HEK293 (cell line): ENCODE data around the gene TLR9.

ENCODE experiments used
- CTCF ChIA-PET: fragments of 350-600 bp; formaldehyde crosslinking; extraction: SDS; loops from one replicate; lab custom pipeline; 2021; ENCODE audit warnings: antibody characterized with exemption; lab: Yijun Ruan, JAX
- POLR2A ChIA-PET: fragments of 300-600 bp; formaldehyde crosslinking; extraction: SDS; loops from one replicate; lab custom pipeline; 2020; ENCODE audit warnings: antibody characterized with exemption, inconsistent platforms; lab: Yijun Ruan, JAX
- H3K27ac ChIP-seq: fragments of 200-500 bp; sonication (Bioruptor generic); 2 replicates; pipeline ENCODE4 v1.5.1; 2014; ENCODE audit warnings: low read depth, low read length, control low read depth, inconsistent platforms; ENCODE audit errors: extremely low read depth
- H3K36me3 ChIP-seq, 2 experiments: fragments of 200-500 bp in 1 of 2; sonication (Bioruptor generic) in 1 of 2; 1 replicate in 1 of 2; 2 replicates in 1 of 2; pipeline ENCODE4 v1.5.1; 2014 to 2017; ENCODE audit warnings: inconsistent platforms in 2 of 2, low read length in 2 of 2; ENCODE audit not compliant: control insufficient read depth in 2 of 2, insufficient read depth in 1 of 2
- H3K4me1 ChIP-seq: fragments of 200-500 bp; sonication (Bioruptor generic); 2 replicates; pipeline ENCODE4 v1.5.1; 2014; ENCODE audit warnings: mild to moderate bottlenecking, low read length, inconsistent platforms; ENCODE audit not compliant: control insufficient read depth, insufficient read depth
- H3K4me3 ChIP-seq: 2 replicates; pipeline ENCODE4 v1.5.1; 2011; ENCODE audit warnings: low read depth, mild to moderate bottlenecking, control low read depth, low read length, moderate library complexity
- H3K9me3 ChIP-seq: fragments of 200-500 bp; sonication (Bioruptor generic); 2 replicates; pipeline ENCODE4 v1.5.1; 2014; ENCODE audit warnings: low read depth, low read length, inconsistent platforms; ENCODE audit not compliant: control insufficient read depth, insufficient read depth
- BCL11A ChIP-seq: fragments of 450-650 bp; formaldehyde crosslinking; IDR thresholded peaks from 2 replicates; pipeline ENCODE4 v1.5.1; 2016; ENCODE audit warnings: low read depth, missing biosample characterization, missing genetic modification characterization
- BCL11B ChIP-seq: fragments of 450-650 bp; formaldehyde crosslinking; IDR thresholded peaks from 2 replicates; pipeline ENCODE4 v1.5.1; 2016; ENCODE audit warnings: low read depth, missing biosample characterization, missing genetic modification characterization
- GFI1B ChIP-seq: fragments of 450-650 bp; formaldehyde crosslinking; IDR thresholded peaks from 2 replicates; pipeline ENCODE4 v1.5.1; 2016; ENCODE audit warnings: missing biosample characterization, missing genetic modification characterization
- GLI4 ChIP-seq: fragments of 450-650 bp; formaldehyde crosslinking; IDR thresholded peaks from 2 replicates; pipeline ENCODE4 v1.5.1; 2016; ENCODE audit warnings: missing biosample characterization, missing genetic modification characterization
- MZF1 ChIP-seq: fragments of 450-650 bp; formaldehyde crosslinking; IDR thresholded peaks from 2 replicates; pipeline ENCODE4 v1.5.1; 2017; ENCODE audit warnings: missing biosample characterization, missing genetic modification characterization, borderline replicate concordance
- OVOL3 ChIP-seq: fragments of 450-650 bp; formaldehyde crosslinking; IDR thresholded peaks from 2 replicates; pipeline ENCODE4 v1.5.1; 2016; ENCODE audit warnings: missing biosample characterization, missing genetic modification characterization
- SCRT1 ChIP-seq: fragments of 450-650 bp; formaldehyde crosslinking; IDR thresholded peaks from 2 replicates; pipeline ENCODE4 v1.5.1; 2016; ENCODE audit warnings: missing biosample characterization, missing genetic modification characterization, borderline replicate concordance
- SCRT2 ChIP-seq: fragments of 450-650 bp; formaldehyde crosslinking; IDR thresholded peaks from 2 replicates; pipeline ENCODE4 v1.5.1; 2016; ENCODE audit warnings: missing biosample characterization, missing genetic modification characterization
- SETDB1 ChIP-seq: IDR thresholded peaks from one replicate; pipeline ENCODE4 v1.6.1; 2017; ENCODE audit warnings: mild to moderate bottlenecking, low read length, moderate library complexity, mixed read lengths; ENCODE audit not compliant: insufficient read length
- TRIM28 ChIP-seq: IDR thresholded peaks from 2 replicates; pipeline ENCODE4 v1.6.1; 2011; ENCODE audit warnings: low read length, control low read depth, borderline replicate concordance
- ZBTB26 ChIP-seq: fragments of 450-650 bp; formaldehyde crosslinking; optimal IDR thresholded peaks from 2 replicates; pipeline ENCODE3; 2016; ENCODE audit warnings: missing biosample characterization, mild to moderate bottlenecking, missing genetic modification characterization
- ZFP41 ChIP-seq: fragments of 450-650 bp; formaldehyde crosslinking; IDR thresholded peaks from 2 replicates; pipeline ENCODE4 v1.5.1; 2016; ENCODE audit warnings: missing biosample characterization, missing genetic modification characterization, borderline replicate concordance
- ZIC2 ChIP-seq: fragments of 450-650 bp; formaldehyde crosslinking; IDR thresholded peaks from 2 replicates; pipeline ENCODE4 v1.5.1; 2016; ENCODE audit warnings: missing biosample characterization, missing genetic modification characterization
- ZNF112 ChIP-seq: fragments of 450-650 bp; formaldehyde crosslinking; IDR thresholded peaks from 2 replicates; pipeline ENCODE4 v1.5.0; 2017; ENCODE audit warnings: missing biosample characterization, missing genetic modification characterization
- ZNF140 ChIP-seq: fragments of 450-650 bp; formaldehyde crosslinking; IDR thresholded peaks from 2 replicates; pipeline ENCODE4 v1.5.1; 2016; ENCODE audit warnings: missing biosample characterization, missing genetic modification characterization
- ZNF2 ChIP-seq: fragments of 450-650 bp; formaldehyde crosslinking; IDR thresholded peaks from 2 replicates; pipeline ENCODE4 v1.5.1; 2016; ENCODE audit warnings: missing biosample characterization, missing genetic modification characterization
- ZNF223 ChIP-seq: fragments of 450-650 bp; formaldehyde crosslinking; IDR thresholded peaks from 2 replicates; pipeline ENCODE4 v1.5.1; 2016; ENCODE audit warnings: missing biosample characterization, missing genetic modification characterization
- ZNF266 ChIP-seq: fragments of 450-650 bp; formaldehyde crosslinking; IDR thresholded peaks from 2 replicates; pipeline ENCODE4 v1.5.1; 2016; ENCODE audit warnings: missing biosample characterization, missing genetic modification characterization, low read depth
- ZNF274 ChIP-seq, 2 experiments: fragments of 200-500 bp in 1 of 2; fragments of 450-650 bp in 1 of 2; sonication (Bioruptor generic) in 1 of 2; formaldehyde crosslinking in 1 of 2; IDR thresholded peaks; 2 replicates each; pipeline versions ENCODE4 v1.5.1 to v1.6.1; 2014 to 2016; ENCODE audit warnings: borderline replicate concordance in 1 of 2, inconsistent platforms in 1 of 2, low read length in 1 of 2, missing biosample characterization in 1 of 2, missing genetic modification characterization in 1 of 2
- ZNF311 ChIP-seq: fragments of 450-650 bp; formaldehyde crosslinking; IDR thresholded peaks from 2 replicates; pipeline ENCODE4 v1.5.1; 2017; ENCODE audit warnings: missing biosample characterization, missing genetic modification characterization, borderline replicate concordance
- ZNF398 ChIP-seq: fragments of 450-650 bp; formaldehyde crosslinking; IDR thresholded peaks from 2 replicates; pipeline ENCODE4 v1.5.1; 2017; ENCODE audit warnings: missing biosample characterization, missing genetic modification characterization
- ZNF48 ChIP-seq: fragments of 450-650 bp; formaldehyde crosslinking; IDR thresholded peaks from 2 replicates; pipeline ENCODE4 v1.5.1; 2016; ENCODE audit warnings: missing biosample characterization, missing genetic modification characterization
- ZNF488 ChIP-seq: fragments of 450-650 bp; formaldehyde crosslinking; IDR thresholded peaks from 2 replicates; pipeline ENCODE4 v1.5.1; 2016; ENCODE audit warnings: missing biosample characterization, missing genetic modification characterization
- ZNF529 ChIP-seq: fragments of 450-650 bp; formaldehyde crosslinking; IDR thresholded peaks from 2 replicates; pipeline ENCODE4 v1.5.1; 2017; ENCODE audit warnings: missing genetic modification characterization, missing biosample characterization; ENCODE audit not compliant: insufficient replicate concordance
- ZNF530 ChIP-seq: fragments of 450-650 bp; formaldehyde crosslinking; IDR thresholded peaks from 2 replicates; pipeline ENCODE4 v1.5.1; 2016; ENCODE audit warnings: low read depth, missing biosample characterization, missing genetic modification characterization
- ZNF580 ChIP-seq: fragments of 450-650 bp; formaldehyde crosslinking; IDR thresholded peaks from 2 replicates; pipeline ENCODE4 v1.5.1; 2016; ENCODE audit warnings: missing biosample characterization, missing genetic modification characterization
- ZNF600 ChIP-seq: fragments of 450-650 bp; formaldehyde crosslinking; IDR thresholded peaks from 2 replicates; pipeline ENCODE4 v1.5.1; 2016; ENCODE audit warnings: missing biosample characterization, missing genetic modification characterization
- ZNF621 ChIP-seq: fragments of 450-650 bp; formaldehyde crosslinking; IDR thresholded peaks from 2 replicates; pipeline ENCODE4 v1.5.1; 2017; ENCODE audit warnings: missing biosample characterization, missing genetic modification characterization
- ZNF692 ChIP-seq: fragments of 450-650 bp; formaldehyde crosslinking; IDR thresholded peaks from 2 replicates; pipeline ENCODE4 v1.5.1; 2016; ENCODE audit warnings: missing biosample characterization, missing genetic modification characterization
- ZNF792 ChIP-seq: fragments of 450-650 bp; formaldehyde crosslinking; IDR thresholded peaks from 2 replicates; pipeline ENCODE4 v1.5.1; 2016; ENCODE audit warnings: missing biosample characterization, missing genetic modification characterization

Gene TLR9

GRCh38 chr3:52172262-52172757, 53.1 kb downstream of the TLR9 start:
- H3K4me3 ChIP-seq, result no peak overlapping the region
- no peaks in the 10 kb centered on the region for H3K9me3 ChIP-seq
- no peaks in the 10 kb centered on the region for H3K36me3 ChIP-seq
- CTCF ChIA-PET, result interaction anchor here (1.2 kb wide), 1 partner anchor 48 kb away, joined by 3 read pairs; no protein-coding TSS in a partner anchor
- H3K4me1 ChIP-seq, result no peaks in the 10 kb centered on the region
- TF ChIP-seq ZNF488 (no peak), BCL11B (tag by site-specific recombination) (no peak), ZNF311 (tag by site-specific recombination) (no peak), TRIM28 (no peak), MZF1 (no peak), ZNF274 (IDR thresholded peaks at IDR 0.05; ENCODE audit: low read length) (no peak), ZNF274 (tag by site-specific recombination; IDR thresholded peaks at IDR 0.05; ENCODE audit: borderline replicate concordance) (no peak), ZNF792 (no peak), GFI1B (no peak), OVOL3 (no peak)
- TF ChIP-seq, all 188 proteins: peak for 0
- POLR2A ChIA-PET, result interaction anchor here (0.5 kb wide), 1 partner anchor 15 kb away, joined by 3 read pairs; no protein-coding TSS in a partner anchor
- H3K27ac ChIP-seq, result no peak overlapping the region

- Histone ChIP-seq H3K27ac (no peak overlapping the region), H3K9me3 (no peaks in the 10 kb centered on the region), H3K4me1 (no peaks in the 10 kb centered on the region), H3K36me3 (no peaks in the 10 kb centered on the region), H3K4me3 (no peak overlapping the region)
- POLR2A ChIA-PET, result interaction anchor here (0.5 to 1.9 kb wide), 2 partner anchors 13 to 15 kb away, joined by 3 to 4 read pairs; no protein-coding TSS in a partner anchor
- CTCF ChIA-PET, result interaction anchor here (0.8 to 1.2 kb wide), 2 partner anchors 49 to 169 kb away, joined by 3 read pairs; no protein-coding TSS in a partner anchor
- TF ChIP-seq ZNF398 (tag by site-specific recombination) (peak; percentile 24; the same call in 1 of the 2 replicates), ZNF112 (tag by site-specific recombination) (no peak), ZNF48 (tag by site-specific recombination) (no peak), GLI4 (tag by site-specific recombination) (no peak), GFI1B (no peak), ZIC2 (tag by site-specific recombination) (peak; percentile 62), ZNF529 (tag by site-specific recombination) (no peak), ZNF266 (tag by site-specific recombination) (no peak), ZNF692 (tag by site-specific recombination) (0 out of 2 replicates have a peak, but pooled peaks have one; percentile 25), ZFP41 (no peak), ZNF140 (tag by site-specific recombination) (no peak), ZNF580 (tag by site-specific recombination) (no peak), SETDB1 (no peak), ZNF621 (tag by site-specific recombination) (no peak), SCRT1 (tag by site-specific recombination) (peak; percentile 92), BCL11A (tag by site-specific recombination) (no peak), ZNF2 (tag by site-specific recombination) (no peak), ZNF223 (tag by site-specific recombination) (no peak), ZNF530 (tag by site-specific recombination) (no peak), ZBTB26 (tag by site-specific recombination) (no peak), SCRT2 (tag by site-specific recombination) (peak; percentile 93), ZNF600 (tag by site-specific recombination) (no peak)
These were observed 53.8 kb downstream of the TLR9 start for GRCh38 chr3:52171514-52172261.
